Osteoblast (primary cell): ENCODE results near the gene CHRNE. TPM values are rescaled to one million over a fixed set of nuclear protein-coding genes. Genes with fewer than 3 reads are reported as not detected.
A peak's percentile ranks its signal among the peaks of the same experiment; 100 is the strongest.
"Not testable (repeated sequence)": the region's sequence is repeated elsewhere in the genome, so short reads cannot be mapped to it uniquely, and the experiment has no call there.

Experiments used
- DNase-seq: peaks from one replicate; pipeline ENCODE4 v3.0.0; 2011; ENCODE audit warnings: low spot score, mixed read lengths; ENCODE audit not compliant: insufficient read length; ENCODE audit errors: missing footprints
- H2AFZ ChIP-seq: 2 replicates; pipeline ENCODE4 v1.6.0; 2011; ENCODE audit warnings: mild to moderate bottlenecking, low read length
- H3K27ac ChIP-seq: 2 replicates; pipeline ENCODE4 v1.5.1; 2011; ENCODE audit warnings: mild to moderate bottlenecking, low read depth, low read length, moderate library complexity
- H3K27me3 ChIP-seq: 2 replicates; pipeline ENCODE4 v1.6.0; 2012; ENCODE audit warnings: mild to moderate bottlenecking, control low read depth, inconsistent platforms, low read length, moderate library complexity; ENCODE audit not compliant: insufficient read depth
- H3K36me3 ChIP-seq: 2 replicates; pipeline ENCODE4 v1.5.1; 2011; ENCODE audit warnings: mild to moderate bottlenecking, low read length, control low read depth, moderate library complexity; ENCODE audit not compliant: insufficient read depth
- H3K4me1 ChIP-seq: 2 replicates; pipeline ENCODE4 v1.5.1; 2011; ENCODE audit warnings: mild to moderate bottlenecking, low read length, control low read depth, moderate library complexity; ENCODE audit not compliant: insufficient read depth
- H3K4me2 ChIP-seq: 2 replicates; pipeline ENCODE4 v1.6.0; 2011; ENCODE audit warnings: mild to moderate bottlenecking, low read length; ENCODE audit not compliant: insufficient read depth
- H3K4me3 ChIP-seq: fragments of 200-600 bp; sonication (generic); 3 replicates; pipeline ENCODE4 v1.5.1; 2012; ENCODE audit warnings: mild to moderate bottlenecking, low read length, inconsistent platforms; ENCODE audit not compliant: insufficient read depth
- H3K79me2 ChIP-seq: 2 replicates; pipeline ENCODE4 v1.6.0; 2012; ENCODE audit warnings: mild to moderate bottlenecking, low read length, control low read depth, inconsistent platforms; ENCODE audit not compliant: insufficient read depth
- H3K9me3 ChIP-seq: 2 replicates; pipeline ENCODE4 v1.5.1; 2011; ENCODE audit warnings: low read depth, low read length, control low read depth
- H4K20me1 ChIP-seq: 2 replicates; pipeline ENCODE4 v1.6.0; 2012; ENCODE audit warnings: mild to moderate bottlenecking, low read length, control low read depth; ENCODE audit not compliant: insufficient read depth
- CTCF ChIP-seq: IDR thresholded peaks from 2 replicates; pipeline ENCODE4 v1.5.1; 2011; ENCODE audit warnings: mild to moderate bottlenecking, low read depth, low read length, moderate library complexity; ENCODE audit errors: extremely low read depth
- total RNA-seq: library from RNA; depleted of rRNA; stranded (reverse); fragments of >200 nt; gene quantifications from 2 replicates; pipeline ENCODE4 v1.2.3, GENCODE V29; 2012

The CHRNE gene
- total RNA-seq, 1 donor: 1.4 TPM

- H3K4me1 ChIP-seq: no peaks in the 10 kb centered on the region
- H3K9me3 ChIP-seq: no peaks in the 10 kb centered on the region
- no peak for TF ChIP-seq CTCF
- H3K27me3 ChIP-seq: no peaks in the 10 kb centered on the region
- no peak overlapping the region for H2AFZ ChIP-seq
- H3K4me2 ChIP-seq: no peak overlapping the region
- peak; percentile 41 for DNase-seq
- no peak overlapping the region for H3K4me3 ChIP-seq
- H4K20me1 ChIP-seq: peaks cover 42% of the 10 kb centered on the region
- H3K36me3 ChIP-seq: no peaks in the 10 kb centered on the region
- no peak overlapping the region for H3K27ac ChIP-seq
- H3K79me2 ChIP-seq: peaks cover 10% of the 10 kb centered on the region
Measured at GRCh38 chr17:4877089-4877488, 25.8 kb downstream of the CHRNE start.

GRCh38 chr17:4872786-4873185 is 30.1 kb downstream of the CHRNE start:
- H3K4me1 ChIP-seq: no peaks in the 10 kb centered on the region
- peak; percentile 44 for DNase-seq
- H3K27ac ChIP-seq: no peak overlapping the region
- peaks cover 30% of the 10 kb centered on the region for H4K20me1 ChIP-seq
- no peaks in the 10 kb centered on the region for H3K27me3 ChIP-seq
- H3K79me2 ChIP-seq: peaks cover 10% of the 10 kb centered on the region
- no peak overlapping the region for H3K4me3 ChIP-seq
- H3K9me3 ChIP-seq: no peaks in the 10 kb centered on the region
- no peak for TF ChIP-seq CTCF
- no peak overlapping the region for H3K4me2 ChIP-seq
- H3K36me3 ChIP-seq: no peaks in the 10 kb centered on the region
- no peak overlapping the region for H2AFZ ChIP-seq

- H3K9me3 ChIP-seq: no peaks in the 10 kb centered on the region
- H3K27ac ChIP-seq: no peak overlapping the region
- no peak overlapping the region for H3K4me3 ChIP-seq
- DNase-seq: no peak
- no peaks in the 10 kb centered on the region for H3K36me3 ChIP-seq
- H3K79me2 ChIP-seq: peaks cover 5% of the 10 kb centered on the region
- no peak overlapping the region for H3K4me2 ChIP-seq
- no peak for TF ChIP-seq CTCF
- no peaks in the 10 kb centered on the region for H3K4me1 ChIP-seq
- H4K20me1 ChIP-seq: peaks cover 20% of the 10 kb centered on the region
- H3K27me3 ChIP-seq: no peaks in the 10 kb centered on the region
- H2AFZ ChIP-seq: no peak overlapping the region
Measured at GRCh38 chr17:4870855-4871254, 32.0 kb downstream of the CHRNE start.

GRCh38 chr17:4869058-4869998 is 33.6 kb downstream of the CHRNE start:
- H4K20me1 ChIP-seq: peaks cover 12% of the 10 kb centered on the region
- not testable (repeated sequence) for H2AFZ ChIP-seq, H3K4me1 ChIP-seq, H3K4me2 ChIP-seq, H3K27me3 ChIP-seq, H3K27ac ChIP-seq, DNase-seq, H3K36me3 ChIP-seq, H3K9me3 ChIP-seq, H3K79me2 ChIP-seq, H3K4me3 ChIP-seq

GRCh38 chr17:4867535-4867934 is 35.4 kb downstream of the CHRNE start:
- H3K36me3 ChIP-seq, H3K4me3 ChIP-seq, H3K4me1 ChIP-seq, H2AFZ ChIP-seq, H3K9me3 ChIP-seq, H3K79me2 ChIP-seq, H3K27ac ChIP-seq, DNase-seq, H4K20me1 ChIP-seq, H3K4me2 ChIP-seq, H3K27me3 ChIP-seq: not testable (repeated sequence)
